ENCODE data around the gene NDUFA12.

NDUFA12 gene

DNA sequence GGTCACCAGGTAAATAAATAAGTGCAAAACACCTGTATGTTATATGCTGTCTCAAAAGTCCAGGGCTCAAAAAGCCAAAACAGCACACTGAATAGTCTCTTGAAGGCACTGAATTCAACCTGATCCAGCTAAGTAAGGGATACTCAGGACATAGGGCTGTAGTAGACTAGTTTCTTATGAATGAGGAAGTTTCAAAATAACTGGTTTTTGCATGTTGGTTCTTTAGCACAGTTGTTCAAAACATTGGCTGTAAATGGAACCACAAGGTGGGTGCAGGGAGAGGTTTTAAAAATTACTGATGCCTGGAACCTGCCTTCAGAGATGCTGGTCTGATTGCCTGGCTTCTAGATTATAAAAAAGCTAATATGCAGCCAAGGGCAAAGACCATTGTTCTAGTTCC, 34.1 kb downstream of the NDUFA12 start:
- TF ChIP-seq POLR2AphosphoS5 (IDR thresholded peaks at IDR 0.05; ENCODE audit: low read depth) = no peak
- TF ChIP-seq SPI1 (IDR thresholded peaks at IDR 0.05; ENCODE audit: borderline replicate concordance, low read depth) = no peak
- no peak for TF ChIP-seq GABPA (IDR thresholded peaks at IDR 0.05; ENCODE audit: low read depth)
- TF ChIP-seq, protein P1, sequence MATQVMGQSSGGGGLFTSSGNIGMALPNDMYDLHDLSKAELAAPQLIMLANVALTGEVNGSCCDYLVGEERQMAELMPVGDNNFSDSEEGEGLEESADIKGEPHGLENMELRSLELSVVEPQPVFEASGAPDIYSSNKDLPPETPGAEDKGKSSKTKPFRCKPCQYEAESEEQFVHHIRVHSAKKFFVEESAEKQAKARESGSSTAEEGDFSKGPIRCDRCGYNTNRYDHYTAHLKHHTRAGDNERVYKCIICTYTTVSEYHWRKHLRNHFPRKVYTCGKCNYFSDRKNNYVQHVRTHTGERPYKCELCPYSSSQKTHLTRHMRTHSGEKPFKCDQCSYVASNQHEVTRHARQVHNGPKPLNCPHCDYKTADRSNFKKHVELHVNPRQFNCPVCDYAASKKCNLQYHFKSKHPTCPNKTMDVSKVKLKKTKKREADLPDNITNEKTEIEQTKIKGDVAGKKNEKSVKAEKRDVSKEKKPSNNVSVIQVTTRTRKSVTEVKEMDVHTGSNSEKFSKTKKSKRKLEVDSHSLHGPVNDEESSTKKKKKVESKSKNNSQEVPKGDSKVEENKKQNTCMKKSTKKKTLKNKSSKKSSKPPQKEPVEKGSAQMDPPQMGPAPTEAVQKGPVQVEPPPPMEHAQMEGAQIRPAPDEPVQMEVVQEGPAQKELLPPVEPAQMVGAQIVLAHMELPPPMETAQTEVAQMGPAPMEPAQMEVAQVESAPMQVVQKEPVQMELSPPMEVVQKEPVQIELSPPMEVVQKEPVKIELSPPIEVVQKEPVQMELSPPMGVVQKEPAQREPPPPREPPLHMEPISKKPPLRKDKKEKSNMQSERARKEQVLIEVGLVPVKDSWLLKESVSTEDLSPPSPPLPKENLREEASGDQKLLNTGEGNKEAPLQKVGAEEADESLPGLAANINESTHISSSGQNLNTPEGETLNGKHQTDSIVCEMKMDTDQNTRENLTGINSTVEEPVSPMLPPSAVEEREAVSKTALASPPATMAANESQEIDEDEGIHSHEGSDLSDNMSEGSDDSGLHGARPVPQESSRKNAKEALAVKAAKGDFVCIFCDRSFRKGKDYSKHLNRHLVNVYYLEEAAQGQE (IDR thresholded peaks at IDR 0.05; ENCODE audit: insufficient replicate concordance, low read depth) = no peak
- TF ChIP-seq CTCF (IDR thresholded peaks at IDR 0.05; ENCODE audit: insufficient read depth, low read length) = no peak
- Histone ChIP-seq H3K27ac (replicated peaks) (no peak overlapping the region; the same call in 1 of the 2 replicates), H3K4me3 (replicated peaks; ENCODE audit: insufficient read depth, low read length) (no peak overlapping the region), H3K27me3 (ENCODE audit: insufficient read depth, poor library complexity, severe bottlenecking) (no peaks in the 10 kb centered on the region)
- DNase-seq (ENCODE audit: low read depth in 1 of 2, low spot score in 1 of 2) = peak in 1 of 2 experiments; percentile 32

- Histone ChIP-seq H3K27me3 (ENCODE audit: insufficient read depth, poor library complexity, severe bottlenecking) (no peaks in the 10 kb centered on the region), H3K4me3 (replicated peaks; ENCODE audit: insufficient read depth, low read length) (no peak overlapping the region), H3K27ac (replicated peaks) (no peak overlapping the region)
- TF ChIP-seq SPI1 (IDR thresholded peaks at IDR 0.05; ENCODE audit: borderline replicate concordance, low read depth) (no peak), POLR2AphosphoS5 (IDR thresholded peaks at IDR 0.05; ENCODE audit: low read depth) (no peak), CTCF (IDR thresholded peaks at IDR 0.05; ENCODE audit: insufficient read depth, low read length) (no peak), GABPA (IDR thresholded peaks at IDR 0.05; ENCODE audit: low read depth) (no peak)
- TF ChIP-seq, protein P1 (IDR thresholded peaks at IDR 0.05; ENCODE audit: insufficient replicate concordance, low read depth) = no peak
- DNase-seq (ENCODE audit: low read depth in 1 of 2, low spot score in 1 of 2) = no peak
These were observed 37.4 kb downstream of the NDUFA12 start for GRCh38 chr12:94965982-94966630.

DNA sequence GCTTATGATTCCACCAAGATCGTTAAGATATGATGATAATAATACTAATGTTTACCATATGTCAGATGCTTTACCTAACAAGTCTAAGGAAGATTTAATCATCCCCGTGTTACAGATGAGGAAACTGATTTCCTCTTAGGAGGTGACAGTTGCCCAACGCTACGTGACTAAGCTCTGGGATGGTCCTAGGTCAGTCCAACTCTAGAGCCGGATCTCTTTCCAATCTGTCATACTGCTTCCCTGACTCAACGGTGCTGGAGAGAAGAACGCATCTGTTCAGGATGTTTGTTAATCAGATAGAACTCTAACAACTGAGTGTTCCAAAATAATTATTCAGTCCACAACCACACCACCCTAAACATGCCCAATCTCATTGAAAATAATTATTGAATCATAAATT, 39.8 kb downstream of the NDUFA12 start:
- Histone ChIP-seq H3K4me3 (replicated peaks; ENCODE audit: insufficient read depth, low read length) (no peak overlapping the region), H3K27me3 (ENCODE audit: insufficient read depth, poor library complexity, severe bottlenecking) (no peaks in the 10 kb centered on the region), H3K27ac (replicated peaks) (no peak overlapping the region)
- no peak for DNase-seq (ENCODE audit: low read depth in 1 of 2, low spot score in 1 of 2)
- TF ChIP-seq GABPA (IDR thresholded peaks at IDR 0.05; ENCODE audit: low read depth) (no peak), CTCF (IDR thresholded peaks at IDR 0.05; ENCODE audit: insufficient read depth, low read length) (no peak), SPI1 (IDR thresholded peaks at IDR 0.05; ENCODE audit: borderline replicate concordance, low read depth) (no peak), POLR2AphosphoS5 (IDR thresholded peaks at IDR 0.05; ENCODE audit: low read depth) (no peak)
- TF ChIP-seq, protein P1 (IDR thresholded peaks at IDR 0.05; ENCODE audit: insufficient replicate concordance, low read depth) = no peak
